Measurements from ENCODE around the gene CDKN2AIPNL. TPM values are rescaled to one million over a fixed set of nuclear protein-coding genes. Genes with fewer than 3 reads are reported as not detected.

Gene CDKN2AIPNL
- total RNA-seq, 5 donors from 2014 or later (not counting 1 experiment from before 2014, with no cell fraction given), result 14.0 to 17.3 (median 15.3) TPM

- no peak for DNase-seq
- ChIA-PET CTCF (interaction anchor here in 1 of 2 donors (0.7 kb wide), 1 partner anchor 115 kb away, joined by 3 read pairs; no protein-coding TSS in a partner anchor), POLR2A (interaction anchor here in 1 of 2 donors (1.1 kb wide), 1 partner anchor 46 kb away, joined by 3 read pairs; the partner anchor contains the start of gene CDKN2AIPNL)
Measured at GRCh38 chr5:134456825-134457224, 45.1 kb upstream of the CDKN2AIPNL start.

GRCh38 chr5:134455466-134455865 lies 43.8 kb upstream of the CDKN2AIPNL start:
- Histone ChIP-seq H3K4me1 (ENCODE audit: control insufficient read depth in 1 of 2, extremely low read depth in 1 of 2, insufficient read depth in 2 of 2, low read length in 2 of 2) (no peaks in the 10 kb centered on the region), H3K9me3 (no peaks in the 10 kb centered on the region), H3K36me3 (ENCODE audit: control insufficient read depth in 2 of 2, extremely low read depth in 1 of 2, insufficient read depth in 1 of 2, low read length in 1 of 2) (no peaks in the 10 kb centered on the region), H3K27ac (ENCODE audit: low read length) (no peak overlapping the region), H3K4me3 (ENCODE audit: control insufficient read depth in 1 of 2, extremely low read depth in 1 of 2, low read length in 1 of 2) (no peak overlapping the region), H3K27me3 (replicated peaks in 1 of 2; ENCODE audit: control insufficient read depth in 2 of 2, extremely low read depth in 1 of 2, insufficient read depth in 2 of 2, low read length in 1 of 2) (no peaks in the 10 kb centered on the region)
- ATAC-seq (replicated peaks in 1 of 4) (no peak), DNase-seq (no peak)
- CTCF ChIA-PET, result interaction anchor here in 1 of 2 donors (0.5 kb wide), 1 partner anchor 86 kb away, joined by 3 read pairs; no protein-coding TSS in a partner anchor
- no peaks in the 10 kb centered on the region for H3K4me1 Mint-ChIP-seq
- POLR2A ChIA-PET, result interaction anchor here in 1 of 2 donors (1.1 kb wide), 1 partner anchor 44 kb away, joined by 3 read pairs; the partner anchor contains the start of gene CDKN2AIPNL
- H3K36me3 Mint-ChIP-seq, result no peaks in the 10 kb centered on the region
- WGBS (ENCODE audit: insufficient coverage), result no CpG with 5 or more reads among the region's 8 CpGs
- no peaks in the 10 kb centered on the region for H3K9me3 Mint-ChIP-seq
- H3K27ac Mint-ChIP-seq, result no peak overlapping the region
- H3K4me3 Mint-ChIP-seq, result no peak overlapping the region
- peaks cover 0 to 1% of the 10 kb centered on the region in 2 donors for H3K27me3 Mint-ChIP-seq

More at GRCh38 chr5:134456825-134457224, 45.1 kb upstream of the CDKN2AIPNL start:
- no peak overlapping the region for H3K4me3 Mint-ChIP-seq
- Histone ChIP-seq H3K4me3 (ENCODE audit: control insufficient read depth in 1 of 2, extremely low read depth in 1 of 2, low read length in 1 of 2) (no peak overlapping the region), H3K27me3 (replicated peaks in 1 of 2; ENCODE audit: control insufficient read depth in 2 of 2, extremely low read depth in 1 of 2, insufficient read depth in 2 of 2, low read length in 1 of 2) (peaks cover 0 to 3% of the 10 kb centered on the region in 2 experiments), H3K4me1 (ENCODE audit: control insufficient read depth in 1 of 2, extremely low read depth in 1 of 2, insufficient read depth in 2 of 2, low read length in 2 of 2) (no peaks in the 10 kb centered on the region), H3K27ac (ENCODE audit: low read length) (no peak overlapping the region), H3K36me3 (ENCODE audit: control insufficient read depth in 2 of 2, extremely low read depth in 1 of 2, insufficient read depth in 1 of 2, low read length in 1 of 2) (no peaks in the 10 kb centered on the region), H3K9me3 (no peaks in the 10 kb centered on the region)
- H3K27ac Mint-ChIP-seq, result no peak overlapping the region
- peaks cover 0 to 1% of the 10 kb centered on the region in 2 donors for H3K27me3 Mint-ChIP-seq
- H3K9me3 Mint-ChIP-seq, result no peaks in the 10 kb centered on the region
- no peaks in the 10 kb centered on the region for H3K36me3 Mint-ChIP-seq
- WGBS (ENCODE audit: insufficient coverage), result 59% methylated on average over 4 of the region's 4 CpGs
- no peak for ATAC-seq (replicated peaks in 1 of 4)
- no peaks in the 10 kb centered on the region for H3K4me1 Mint-ChIP-seq

- DNase-seq (no peak), ATAC-seq (replicated peaks in 1 of 4) (no peak)
- no CpG with 5 or more reads among the region's 2 CpGs for WGBS (ENCODE audit: insufficient coverage)
- Histone ChIP-seq H3K27me3 (replicated peaks in 1 of 2; ENCODE audit: control insufficient read depth in 2 of 2, extremely low read depth in 1 of 2, insufficient read depth in 2 of 2, low read length in 1 of 2) (no peaks in the 10 kb centered on the region), H3K27ac (ENCODE audit: low read length) (no peak overlapping the region), H3K9me3 (no peaks in the 10 kb centered on the region), H3K4me3 (ENCODE audit: control insufficient read depth in 1 of 2, extremely low read depth in 1 of 2, low read length in 1 of 2) (no peak overlapping the region), H3K4me1 (ENCODE audit: control insufficient read depth in 1 of 2, extremely low read depth in 1 of 2, insufficient read depth in 2 of 2, low read length in 2 of 2) (no peaks in the 10 kb centered on the region), H3K36me3 (ENCODE audit: control insufficient read depth in 2 of 2, extremely low read depth in 1 of 2, insufficient read depth in 1 of 2, low read length in 1 of 2) (no peaks in the 10 kb centered on the region)
- Mint-ChIP-seq H3K27me3 (peaks cover 0 to 1% of the 10 kb centered on the region in 2 donors), H3K4me3 (no peak overlapping the region), H3K9me3 (no peaks in the 10 kb centered on the region), H3K36me3 (no peaks in the 10 kb centered on the region), H3K4me1 (no peaks in the 10 kb centered on the region), H3K27ac (no peak overlapping the region)
- CTCF ChIA-PET, result interaction anchor here (0.6 kb wide), 2 partner anchors 70 to 123 kb away, joined by 3 read pairs; no protein-coding TSS in a partner anchor
- POLR2A ChIA-PET, result no interaction called here
Measured at GRCh38 chr5:134453016-134453415, 41.3 kb upstream of the CDKN2AIPNL start.

GRCh38 chr5:134451936-134452505 lies 40.3 kb upstream of the CDKN2AIPNL start:
- no peak overlapping the region for H3K27ac Mint-ChIP-seq
- no peaks in the 10 kb centered on the region for H3K9me3 ChIP-seq
- ATAC-seq (replicated peaks in 1 of 4) (no peak), DNase-seq (no peak)
- POLR2A ChIA-PET, result interaction anchor here in 1 of 2 donors (0.5 kb wide), 1 partner anchor 43 kb away, joined by 4 read pairs; no protein-coding TSS in a partner anchor
- H3K27me3 Mint-ChIP-seq, result peaks cover 0 to 1% of the 10 kb centered on the region in 2 donors
- H3K4me3 ChIP-seq (ENCODE audit: control insufficient read depth in 1 of 2, extremely low read depth in 1 of 2, low read length in 1 of 2), result no peak overlapping the region
- H3K27ac ChIP-seq (ENCODE audit: low read length), result no peak overlapping the region
- no peak overlapping the region for H3K4me3 Mint-ChIP-seq
- peaks cover 0 to under 1% (median under 1%) of the 10 kb centered on the region in 3 donors for H3K4me1 Mint-ChIP-seq
- H3K27me3 ChIP-seq (replicated peaks in 1 of 2; ENCODE audit: control insufficient read depth in 2 of 2, extremely low read depth in 1 of 2, insufficient read depth in 2 of 2, low read length in 1 of 2), result no peaks in the 10 kb centered on the region
- no peaks in the 10 kb centered on the region for H3K9me3 Mint-ChIP-seq
- 86% methylated on average over 1 of the region's 1 CpG for WGBS (ENCODE audit: insufficient coverage)
- CTCF ChIA-PET, result interaction anchor here in 1 of 2 donors (0.6 kb wide), 1 partner anchor 71 kb away, joined by 3 read pairs; no protein-coding TSS in a partner anchor
- H3K36me3 Mint-ChIP-seq, result no peaks in the 10 kb centered on the region
- no peaks in the 10 kb centered on the region for H3K36me3 ChIP-seq (ENCODE audit: control insufficient read depth in 2 of 2, extremely low read depth in 1 of 2, insufficient read depth in 1 of 2, low read length in 1 of 2)
- no peaks in the 10 kb centered on the region for H3K4me1 ChIP-seq (ENCODE audit: control insufficient read depth in 1 of 2, extremely low read depth in 1 of 2, insufficient read depth in 2 of 2, low read length in 2 of 2)

- no peaks in the 10 kb centered on the region for H3K9me3 ChIP-seq
- H3K4me3 Mint-ChIP-seq, result no peak overlapping the region
- H3K27me3 Mint-ChIP-seq, result peaks cover 0 to 1% of the 10 kb centered on the region in 2 donors
- peaks cover 0 to 6% (median 2%) of the 10 kb centered on the region in 3 donors for H3K4me1 Mint-ChIP-seq
- no peak overlapping the region for H3K27ac Mint-ChIP-seq
- ChIA-PET CTCF (no interaction called here), POLR2A (interaction anchor here in 1 of 2 donors (0.6 kb wide), 1 partner anchor 413 kb away, joined by 3 read pairs; no protein-coding TSS in a partner anchor)
- H3K4me1 ChIP-seq (ENCODE audit: control insufficient read depth in 1 of 2, extremely low read depth in 1 of 2, insufficient read depth in 2 of 2, low read length in 2 of 2), result no peaks in the 10 kb centered on the region
- DNase-seq (no peak), ATAC-seq (replicated peaks in 1 of 4) (no peak)
- H3K36me3 ChIP-seq (ENCODE audit: control insufficient read depth in 2 of 2, extremely low read depth in 1 of 2, insufficient read depth in 1 of 2, low read length in 1 of 2), result no peaks in the 10 kb centered on the region
- no peak overlapping the region for H3K27ac ChIP-seq (ENCODE audit: low read length)
- no peak overlapping the region for H3K4me3 ChIP-seq (ENCODE audit: control insufficient read depth in 1 of 2, extremely low read depth in 1 of 2, low read length in 1 of 2)
- H3K27me3 ChIP-seq (replicated peaks in 1 of 2; ENCODE audit: control insufficient read depth in 2 of 2, extremely low read depth in 1 of 2, insufficient read depth in 2 of 2, low read length in 1 of 2), result no peaks in the 10 kb centered on the region
- H3K36me3 Mint-ChIP-seq, result no peaks in the 10 kb centered on the region
- H3K9me3 Mint-ChIP-seq, result no peaks in the 10 kb centered on the region
- 93% methylated on average over 3 of the region's 3 CpGs for WGBS (ENCODE audit: insufficient coverage)
Measured at GRCh38 chr5:134451225-134451935, 39.7 kb upstream of the CDKN2AIPNL start.

- Mint-ChIP-seq H3K27ac (no peak overlapping the region), H3K36me3 (no peaks in the 10 kb centered on the region), H3K27me3 (peaks cover 0 to 1% of the 10 kb centered on the region in 2 donors), H3K4me3 (no peak overlapping the region), H3K4me1 (peaks cover 0 to 6% (median 5%) of the 10 kb centered on the region in 3 donors), H3K9me3 (no peaks in the 10 kb centered on the region)
- POLR2A ChIA-PET, result no interaction called here
- Histone ChIP-seq H3K4me1 (ENCODE audit: control insufficient read depth in 1 of 2, extremely low read depth in 1 of 2, insufficient read depth in 2 of 2, low read length in 2 of 2) (no peaks in the 10 kb centered on the region), H3K27ac (ENCODE audit: low read length) (no peak overlapping the region), H3K27me3 (replicated peaks in 1 of 2; ENCODE audit: control insufficient read depth in 2 of 2, extremely low read depth in 1 of 2, insufficient read depth in 2 of 2, low read length in 1 of 2) (no peaks in the 10 kb centered on the region), H3K36me3 (ENCODE audit: control insufficient read depth in 2 of 2, extremely low read depth in 1 of 2, insufficient read depth in 1 of 2, low read length in 1 of 2) (no peaks in the 10 kb centered on the region), H3K9me3 (no peaks in the 10 kb centered on the region), H3K4me3 (ENCODE audit: control insufficient read depth in 1 of 2, extremely low read depth in 1 of 2, low read length in 1 of 2) (no peak overlapping the region)
- DNase-seq (no peak), ATAC-seq (replicated peaks in 1 of 4) (no peak)
- WGBS (ENCODE audit: insufficient coverage), result 50% methylated on average over 2 of the region's 2 CpGs
- CTCF ChIA-PET, result interaction anchor here (0.5 to 0.6 kb wide), 2 partner anchors 68 to 1398 kb away, joined by 3 to 4 read pairs; partner anchors contain the start of gene HSPA4 (in 1 of the 2)
Measured at GRCh38 chr5:134450374-134450773, 38.7 kb upstream of the CDKN2AIPNL start.
